ENCODE results near the gene CHSY1.

CHSY1 gene

DNA sequence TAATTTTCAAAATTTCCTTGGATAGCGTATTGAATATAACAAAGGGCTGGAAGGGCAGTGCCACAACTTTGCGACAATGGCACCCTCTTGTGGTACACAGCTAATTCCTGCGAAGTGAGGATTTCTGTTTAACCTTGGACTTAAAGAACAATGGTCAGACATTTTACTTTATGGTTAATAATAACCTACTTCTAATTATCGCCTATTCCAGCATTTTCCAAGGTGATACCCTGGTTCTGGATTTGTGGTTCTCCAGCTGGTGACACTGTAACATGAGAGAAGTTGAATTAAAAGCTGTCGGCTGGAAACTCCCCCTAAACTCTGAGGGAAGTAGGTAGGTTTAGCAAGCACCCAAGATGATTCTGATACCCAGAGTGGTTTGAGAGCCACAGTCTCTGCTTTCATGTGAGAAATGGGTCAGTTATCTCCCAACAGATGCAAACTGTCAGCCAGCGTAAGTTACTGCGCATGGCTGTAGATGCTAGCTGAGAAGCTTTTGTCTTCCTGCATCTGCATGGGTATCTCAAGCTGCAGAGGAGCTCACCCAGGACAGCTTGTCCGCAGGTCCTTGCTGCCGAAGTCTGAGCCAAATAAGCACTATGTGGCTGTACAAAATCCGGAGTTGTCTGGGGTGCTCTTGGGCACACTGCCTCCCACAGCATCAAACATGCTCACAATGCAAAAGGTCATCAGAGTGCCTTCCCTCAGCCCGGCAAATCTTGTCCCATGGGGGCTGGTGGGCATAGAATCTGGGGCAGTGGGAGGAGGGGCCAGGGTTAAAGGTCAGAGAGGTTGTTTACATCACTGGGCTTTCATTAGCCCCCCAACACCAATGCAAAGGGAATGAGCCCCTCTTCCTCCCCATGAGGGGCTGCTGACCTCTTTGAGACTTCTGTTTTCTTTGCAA lies 6.6 kb upstream of the CHSY1 start:
- Histone ChIP-seq H3K27ac (no peak overlapping the region), H3K4me1 (peaks cover 3 to 19% (median 10%) of the 10 kb centered on the region in 10 experiments; a peak in 12 of 20 replicates), H4K20me1 (no peaks in the 10 kb centered on the region), H3K4me2 (peak overlapping the region in 1 of 11 experiments; percentile 27; a peak in 1 of 22 replicates), H3K27me3 (peaks cover 0 to 25% (median 0%) of the 10 kb centered on the region in 11 experiments; a peak in 2 of 22 replicates), H3K9ac (no peak overlapping the region), H3K9me3 (replicated peaks in 1 of 11) (no peaks in the 10 kb centered on the region), H3K4me3 (no peak overlapping the region), H3K36me3 (no peaks in the 10 kb centered on the region)
- no peak for TF ChIP-seq Cebpa-rat (IDR thresholded peaks at IDR 0.05)

GRCh38 chr15:101256757-101257156 lies 4.9 kb upstream of the CHSY1 start:
- Histone ChIP-seq H3K4me2 (peak overlapping the region in 1 of 11 experiments; percentile 10; a peak in 2 of 22 replicates), H3K4me1 (peaks cover 9 to 31% (median 20%) of the 10 kb centered on the region in 10 experiments), H3K9ac (no peak overlapping the region), H3K9me3 (replicated peaks in 1 of 11) (no peaks in the 10 kb centered on the region), H4K20me1 (no peaks in the 10 kb centered on the region), H3K27me3 (peaks cover 0 to 25% (median 0%) of the 10 kb centered on the region in 11 experiments; a peak in 2 of 22 replicates), H3K36me3 (no peaks in the 10 kb centered on the region), H3K27ac (no peak overlapping the region), H3K4me3 (no peak overlapping the region)
- no peak for TF ChIP-seq Cebpa-rat (IDR thresholded peaks at IDR 0.05)

- H3K27me3 ChIP-seq = peaks cover 0 to 25% (median 0%) of the 10 kb centered on the region in 11 experiments; a peak in 2 of 22 replicates
- H3K27ac ChIP-seq = no peak overlapping the region
- no peak overlapping the region for H3K4me3 ChIP-seq
- no peaks in the 10 kb centered on the region for H3K36me3 ChIP-seq
- TF ChIP-seq Cebpa-rat (IDR thresholded peaks at IDR 0.05) = no peak
- peaks cover 2 to 5% (median 4%) of the 10 kb centered on the region in 11 experiments; a peak in 13 of 22 replicates for H4K20me1 ChIP-seq
- peak overlapping the region in 7 of 11 experiments; percentile 5 to 46 (median 18); a peak in 9 of 22 replicates for H3K4me2 ChIP-seq
- no peaks in the 10 kb centered on the region for H3K9me3 ChIP-seq (replicated peaks in 1 of 11)
- H3K9ac ChIP-seq = no peak overlapping the region
- H3K4me1 ChIP-seq = peaks cover 9 to 31% (median 20%) of the 10 kb centered on the region in 10 experiments
These were observed 3.9 kb upstream of the CHSY1 start for GRCh38 chr15:101255615-101256241.

DNA sequence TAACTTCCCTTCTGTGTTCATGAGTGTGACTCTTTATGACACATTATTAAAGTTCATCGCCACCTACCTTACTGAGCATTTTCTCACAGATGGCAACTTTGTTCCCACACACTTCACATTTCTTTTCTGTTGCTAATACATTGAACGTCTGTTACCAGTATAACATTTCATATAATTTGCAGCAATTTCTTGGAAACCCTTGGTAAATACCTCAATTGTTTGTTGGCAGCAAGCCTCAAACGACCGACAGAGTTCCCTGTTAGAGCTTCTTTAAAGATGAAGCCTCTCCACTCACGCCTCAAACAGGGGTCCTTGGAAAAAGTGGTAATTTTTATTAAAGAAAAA lies 3.2 kb upstream of the CHSY1 start:
- no peak for TF ChIP-seq Cebpa-rat (IDR thresholded peaks at IDR 0.05)
- Histone ChIP-seq H4K20me1 (peaks cover 9 to 12% (median 11%) of the 10 kb centered on the region in 11 experiments; a peak in 19 of 22 replicates), H3K9ac (no peak overlapping the region), H3K4me2 (no peak overlapping the region), H3K9me3 (replicated peaks in 1 of 11) (no peaks in the 10 kb centered on the region), H3K27ac (no peak overlapping the region), H3K4me3 (no peak overlapping the region), H3K36me3 (no peaks in the 10 kb centered on the region), H3K27me3 (peaks cover 0 to 25% (median 0%) of the 10 kb centered on the region in 11 experiments; a peak in 2 of 22 replicates), H3K4me1 (peaks cover 16 to 34% (median 24%) of the 10 kb centered on the region in 10 experiments)

- Histone ChIP-seq H3K4me2 (no peak overlapping the region), H3K9me3 (replicated peaks in 1 of 11) (no peaks in the 10 kb centered on the region), H3K27me3 (peaks cover 0 to 25% (median 0%) of the 10 kb centered on the region in 11 experiments; a peak in 2 of 22 replicates), H3K27ac (no peak overlapping the region), H3K36me3 (no peaks in the 10 kb centered on the region), H3K4me3 (no peak overlapping the region), H3K9ac (no peak overlapping the region), H4K20me1 (peaks cover 15 to 18% (median 17%) of the 10 kb centered on the region in 11 experiments; a peak in 19 of 22 replicates), H3K4me1 (peaks cover 22 to 40% (median 30%) of the 10 kb centered on the region in 10 experiments)
- TF ChIP-seq Cebpa-rat (IDR thresholded peaks at IDR 0.05) = no peak
These were observed 2.6 kb upstream of the CHSY1 start for GRCh38 chr15:101254157-101255050.

- Histone ChIP-seq H4K20me1 (peaks cover 21 to 34% (median 32%) of the 10 kb centered on the region in 11 experiments; a peak in 19 of 22 replicates), H3K4me3 (peak overlapping the region; percentile 75 to 100 (median 96)), H3K9me3 (replicated peaks in 1 of 11) (no peaks in the 10 kb centered on the region), H3K27me3 (peaks cover 0 to 25% (median 0%) of the 10 kb centered on the region in 11 experiments; a peak in 2 of 22 replicates), H3K9ac (peak overlapping the region; percentile 88 to 98 (median 95); a peak in 19 of 22 replicates), H3K27ac (peak overlapping the region in 10 of 11 experiments; percentile 88 to 95 (median 92); a peak in 12 of 22 replicates), H3K4me1 (peaks cover 38 to 50% (median 46%) of the 10 kb centered on the region in 10 experiments), H3K4me2 (peak overlapping the region; percentile 82 to 98 (median 85)), H3K36me3 (peaks cover 0 to 12% (median 6%) of the 10 kb centered on the region in 11 experiments; a peak in 10 of 22 replicates)
- TF ChIP-seq Cebpa-rat (IDR thresholded peaks at IDR 0.05) = no peak
These were observed 988 bp upstream of the CHSY1 start for GRCh38 chr15:101252836-101253235.

DNA sequence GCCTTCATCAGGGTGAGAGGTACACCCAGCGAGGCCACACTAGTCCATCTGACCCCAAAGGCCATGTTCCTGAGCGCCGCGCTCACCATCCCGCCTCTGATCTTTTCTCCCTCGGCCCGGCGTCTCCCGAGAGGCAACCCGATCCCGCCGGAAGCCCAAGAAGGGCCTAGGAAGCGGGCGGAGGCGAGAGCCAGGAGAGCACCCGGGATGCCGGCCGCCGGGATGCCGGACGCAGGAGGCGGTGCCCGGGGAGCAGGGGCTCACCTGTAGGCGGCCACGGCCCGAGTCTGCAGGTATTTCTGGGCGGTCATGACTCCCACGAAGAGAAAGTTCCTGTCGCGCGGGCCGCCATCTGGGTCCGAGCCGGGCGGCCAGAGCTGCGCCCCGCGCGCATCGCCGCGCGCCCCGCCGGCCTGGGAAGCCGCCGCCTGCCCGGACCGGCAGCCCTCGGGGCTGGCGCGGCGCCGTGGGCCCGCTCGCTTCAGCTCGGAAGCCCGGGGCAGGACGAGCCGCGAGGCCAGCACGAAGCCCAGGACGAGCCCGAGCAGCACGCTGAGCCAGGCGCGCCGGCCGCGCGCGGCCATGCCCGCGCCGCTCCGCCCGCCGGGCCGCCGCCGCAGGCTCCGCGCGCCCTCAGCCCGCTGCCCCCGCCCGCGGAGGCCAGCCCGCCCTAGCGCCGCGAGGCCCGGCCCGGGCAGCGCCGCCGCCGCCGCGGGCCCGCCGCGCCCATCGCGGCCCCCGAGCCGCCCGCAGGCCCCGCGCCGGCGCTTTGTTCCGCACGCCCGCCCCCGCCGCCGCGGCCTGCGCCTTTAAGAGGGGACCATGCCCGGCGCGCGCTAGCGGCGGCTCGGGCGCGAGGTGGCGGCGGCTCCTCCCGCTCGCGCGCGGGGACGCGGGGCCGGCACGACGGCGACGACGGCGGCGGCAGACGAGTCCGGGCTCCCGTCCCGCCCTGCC lies 697 bp downstream of the CHSY1 start:
- Histone ChIP-seq H3K9me3 (replicated peaks in 1 of 11) (no peaks in the 10 kb centered on the region), H3K27me3 (peaks cover 0 to 22% (median 0%) of the 10 kb centered on the region in 11 experiments; a peak in 2 of 22 replicates), H3K4me3 (peak overlapping the region; percentile 75 to 100 (median 96)), H3K4me2 (peak overlapping the region; percentile 88 to 100 (median 95)), H3K36me3 (peaks cover 0 to 29% (median 11%) of the 10 kb centered on the region in 11 experiments; a peak in 11 of 22 replicates), H4K20me1 (peaks cover 25 to 48% (median 46%) of the 10 kb centered on the region in 11 experiments; a peak in 19 of 22 replicates), H3K27ac (peak overlapping the region; percentile 77 to 95 (median 92)), H3K4me1 (peaks cover 55 to 64% (median 60%) of the 10 kb centered on the region in 10 experiments), H3K9ac (peak overlapping the region; percentile 88 to 98 (median 95))
- TF ChIP-seq Cebpa-rat (IDR thresholded peaks at IDR 0.05) = no peak

All from BLaER1 treated with 17β-estradiol and CSF1 and Interleukin-3, amounts not matched to agents 10 nM and 100 nM (cell line).